Right lobe of liver (tissue), 6 donors: ENCODE results near the gene KHNYN. TPM values are rescaled to one million over a fixed set of nuclear protein-coding genes. Genes with fewer than 3 reads are reported as not detected.

Experiments used
- ATAC-seq, 4 donors: fragments of 200-7000 bp; cut with Tn5 transposase; one replicate each; pipeline ENCODE4 v1.9.1; 2020; ENCODE audit warnings: mild to moderate bottlenecking in 4 of 4, moderate library complexity in 4 of 4
- DNase-seq, 3 donors: peaks; one replicate each; pipeline ENCODE4 v3.0.0-alpha.2; 2020
- H3K27ac ChIP-seq, 3 donors: fragments of 200-600 bp; one replicate each; pipeline ENCODE4 v1.8.0; 2022
- H3K27me3 ChIP-seq, 2 donors: fragments of 200-600 bp; one replicate each; pipeline ENCODE4 v1.8.0; 2022
- H3K36me3 ChIP-seq, 4 donors: fragments of 200-600 bp; sonication (generic) in 1 of 4; one replicate each; pipeline versions ENCODE4 v1.5.1 to v1.8.0; 2017 to 2022; ENCODE audit warnings: control low read depth in 1 of 4
- H3K4me1 ChIP-seq, 4 donors: fragments of 200-600 bp; sonication (generic) in 1 of 4; one replicate each; pipeline versions ENCODE4 v1.5.1 to v1.8.0; 2017 to 2022; ENCODE audit warnings: control low read depth in 1 of 4
- H3K4me3 ChIP-seq, 3 donors: fragments of 200-600 bp; one replicate each; pipeline ENCODE4 v1.8.0; 2022
- H3K9me3 ChIP-seq, 4 donors: fragments of 200-600 bp; sonication (generic) in 1 of 4; one replicate each; pipeline versions ENCODE4 v1.5.1 to v1.8.0; 2017 to 2022; ENCODE audit warnings: control low read depth in 1 of 4
- CTCF ChIP-seq, 4 donors: fragments of 200-600 bp in 3 of 4; fragments of 450-650 bp in 1 of 4; IDR thresholded peaks; one replicate each; pipeline versions ENCODE4 v1.5.1 to v1.8.0; 2016 to 2022; ENCODE audit warnings: antibody characterized with exemption in 4 of 4, mild to moderate bottlenecking in 2 of 4
- POLR2A ChIP-seq: fragments of 450-650 bp; IDR thresholded peaks from one replicate; pipeline ENCODE4 v1.6.1; 2017; ENCODE audit warnings: antibody characterized with exemption, mild to moderate bottlenecking
- WGBS: methylation state at CpG from one replicate; pipeline ENCODE4 v1.1.6; 2018; ENCODE audit warnings: low coverage, low lambda C conversion rate; ENCODE audit not compliant: insufficient coverage; ENCODE audit errors: missing lambda C conversion rate; 5-methylcytosine and 5-hydroxymethylcytosine counted together
- intact Hi-C, 2 donors: fragments of 100-400 bp; cut with DNase I; formaldehyde crosslinking; loops; one replicate each; pipeline versions ENCODE4 v1.11.2 to v1.14.1; 2022
- total RNA-seq, 6 experiments: library from RNA; depleted of rRNA in 2 of 6; stranded (reverse); fragments of >200 nt in 2 of 6; fragmentation: NEBNext Ultra II Directional in 3 of 6; extraction: Animal tissue kit (Norgen Biotek cat#: 25700) in 3 of 6; gene quantifications; one replicate each; pipeline versions ENCODE4 v1.1.0 to v1.2.4, GENCODE V29; 2016 to 2023
- donor health status: DM: no; HTN: yes; CAD: no.
- donor health status: DM: no; HTN: no; CAD: no.
- donor health status: DM: no; HTN: no; CAD: no.
- donor health status: DM: no; HTN: yes; CAD: no.
- donor health status: DM: no; HTN: yes; CAD: no.

The KHNYN gene
- total RNA-seq, 6 experiments from 2014 or later: 19.6 to 24.9 (median 21.4) TPM

DNA sequence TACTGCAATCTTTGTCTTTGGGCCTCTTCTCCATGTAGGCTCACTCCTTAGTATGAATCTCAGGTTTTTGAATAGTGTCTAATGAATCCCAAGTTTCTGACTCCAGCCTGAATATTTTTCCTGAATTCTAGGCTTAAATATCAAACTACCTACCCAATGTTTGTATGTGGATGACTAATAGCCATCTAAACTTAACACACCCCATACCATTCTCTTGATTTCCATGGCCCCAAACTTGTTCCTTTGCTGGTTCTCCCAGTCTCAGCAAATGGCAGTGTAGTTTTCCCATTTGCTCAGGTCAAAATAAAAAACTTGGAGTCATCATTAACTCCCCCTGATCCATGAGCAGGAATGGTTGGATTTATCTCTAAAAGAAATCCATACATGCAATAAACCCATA, 31.6 kb downstream of the KHNYN start:
- Histone ChIP-seq H3K4me1 (no peaks in the 10 kb centered on the region), H3K36me3 (no peaks in the 10 kb centered on the region), H3K27me3 (no peaks in the 10 kb centered on the region), H3K4me3 (no peak overlapping the region), H3K27ac (no peak overlapping the region), H3K9me3 (no peaks in the 10 kb centered on the region)
- no peak for TF ChIP-seq POLR2A
- no peak for TF ChIP-seq CTCF (IDR thresholded peaks at IDR 0.05)
- DNase-seq (no peak), ATAC-seq (no peak)
- intact Hi-C loops: no loop called here

DNA sequence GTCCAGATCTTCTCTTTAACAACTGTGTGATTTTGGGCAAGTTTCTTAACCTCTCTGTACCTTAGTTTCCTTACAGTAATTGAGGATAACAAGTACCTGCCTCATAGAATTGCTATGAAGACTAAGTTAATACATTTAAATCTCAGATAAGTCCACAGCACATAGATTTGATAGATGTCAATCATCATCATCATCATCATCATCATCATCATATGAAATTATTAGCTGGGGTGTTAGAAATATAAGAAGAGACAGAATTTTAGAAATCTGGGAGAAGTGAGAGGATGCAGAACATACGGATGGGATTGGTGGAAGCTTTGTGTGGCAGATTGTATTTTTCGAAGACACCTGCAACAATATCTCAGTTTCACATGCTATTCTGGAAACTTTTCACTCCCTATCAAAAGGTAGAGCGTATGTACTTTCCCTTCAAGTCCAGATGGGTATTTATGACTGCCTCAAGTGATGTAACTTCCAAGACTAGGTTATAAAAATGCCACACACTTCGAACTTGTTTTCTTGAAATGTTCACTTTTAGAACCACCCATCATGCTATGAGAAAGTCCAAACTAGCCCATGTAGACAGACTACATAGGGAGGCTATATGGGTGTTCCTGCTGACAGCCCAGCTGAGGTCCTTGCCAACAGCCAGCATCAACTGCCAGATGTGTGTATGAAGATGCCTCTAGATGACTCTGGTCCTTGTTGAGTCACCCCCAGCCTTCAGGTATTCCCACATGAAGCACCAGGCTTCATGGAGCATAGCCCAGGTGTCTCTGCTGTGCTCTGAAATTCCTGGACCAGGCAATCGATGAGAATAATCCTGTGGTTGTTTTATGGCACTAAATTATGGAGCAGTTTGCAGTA, 33.5 kb downstream of the KHNYN start:
- H3K4me3 ChIP-seq: no peak overlapping the region
- no peaks in the 10 kb centered on the region for H3K9me3 ChIP-seq
- no peak for DNase-seq
- H3K27me3 ChIP-seq: no peaks in the 10 kb centered on the region
- TF ChIP-seq CTCF (IDR thresholded peaks at IDR 0.05): no peak
- no peak for TF ChIP-seq POLR2A
- ATAC-seq: no peak
- 67% methylated on average over 5 of the region's 5 CpGs for WGBS
- intact Hi-C loops: no loop called here
- H3K4me1 ChIP-seq: no peaks in the 10 kb centered on the region
- H3K36me3 ChIP-seq: no peaks in the 10 kb centered on the region
- no peak overlapping the region for H3K27ac ChIP-seq

GRCh38 chr14:24463884-24464785, 34.4 kb downstream of the KHNYN start:
- 85% methylated on average over 4 of the region's 4 CpGs for WGBS
- TF ChIP-seq POLR2A (no peak), CTCF (IDR thresholded peaks at IDR 0.05) (no peak)
- H3K36me3 ChIP-seq: no peaks in the 10 kb centered on the region
- H3K9me3 ChIP-seq: no peaks in the 10 kb centered on the region
- no peak for DNase-seq
- ATAC-seq: no peak
- H3K4me3 ChIP-seq: no peak overlapping the region
- intact Hi-C loops: no loop called here
- H3K27me3 ChIP-seq: no peaks in the 10 kb centered on the region
- no peaks in the 10 kb centered on the region for H3K4me1 ChIP-seq
- no peak overlapping the region for H3K27ac ChIP-seq

- 89% methylated on average over 3 of the region's 3 CpGs for WGBS
- Histone ChIP-seq H3K36me3 (no peaks in the 10 kb centered on the region), H3K9me3 (no peaks in the 10 kb centered on the region), H3K27me3 (no peaks in the 10 kb centered on the region), H3K4me3 (no peak overlapping the region), H3K27ac (no peak overlapping the region), H3K4me1 (no peaks in the 10 kb centered on the region)
- TF ChIP-seq CTCF (IDR thresholded peaks at IDR 0.05) (no peak), POLR2A (no peak)
- intact Hi-C loops: no loop called here
- DNase-seq (no peak), ATAC-seq (no peak)
These were observed 35.6 kb downstream of the KHNYN start for GRCh38 chr14:24465368-24465767.
